Neural progenitor cell (in vitro differentiated cells): Measurements from ENCODE around the gene NUDT7. TPM values are rescaled to one million over a fixed set of nuclear protein-coding genes. Genes with fewer than 3 reads are reported as not detected.

Experiments used
- DNase-seq: peaks from one replicate; pipeline ENCODE4 v3.0.0-alpha.2; 2016; ENCODE audit warnings: low spot score
- H2AFZ ChIP-seq: fragments of 200-600 bp; sonication (generic); replicated peaks from 2 replicates; pipeline ENCODE4 v1.6.1; 2016; ENCODE audit warnings: antibody characterized with exemption
- H3F3A ChIP-seq: fragments of 200-600 bp; sonication (generic); 2 replicates; pipeline ENCODE4 v1.6.1; 2016; ENCODE audit warnings: antibody characterized with exemption, low read depth
- H3K27ac ChIP-seq: fragments of 200-600 bp; sonication (generic); 2 replicates; pipeline ENCODE4 v1.5.1; 2016; ENCODE audit warnings: mild to moderate bottlenecking
- H3K27me3 ChIP-seq: fragments of 200-600 bp; sonication (generic); 2 replicates; pipeline ENCODE4 v1.6.1; 2016; ENCODE audit warnings: mild to moderate bottlenecking, moderate library complexity
- H3K36me3 ChIP-seq: fragments of 200-600 bp; sonication (generic); 2 replicates; pipeline ENCODE4 v1.5.1; 2016
- H3K4me1 ChIP-seq: fragments of 200-600 bp; sonication (generic); 2 replicates; pipeline ENCODE4 v1.6.1; 2016; ENCODE audit warnings: mixed run types
- H3K4me2 ChIP-seq: fragments of 200-600 bp; sonication (generic); 2 replicates; pipeline ENCODE4 v1.6.1; 2016
- H3K4me3 ChIP-seq: fragments of 200-600 bp; sonication (generic); 2 replicates; pipeline ENCODE4 v1.5.1; 2016
- H3K79me2 ChIP-seq: fragments of 200-600 bp; sonication (generic); 2 replicates; pipeline ENCODE4 v1.6.1; 2016; ENCODE audit warnings: low read depth
- H3K9ac ChIP-seq: fragments of 200-600 bp; sonication (generic); 2 replicates; pipeline ENCODE4 v1.6.1; 2016
- H3K9me3 ChIP-seq: fragments of 200-600 bp; sonication (generic); 2 replicates; pipeline ENCODE4 v1.5.1; 2016; ENCODE audit warnings: low read depth
- H4K20me1 ChIP-seq: fragments of 200-600 bp; sonication (generic); 2 replicates; pipeline ENCODE4 v1.6.1; 2016; ENCODE audit warnings: low read depth
- H3K27ac Mint-ChIP-seq: 3 replicates; pipeline ENCODE4 v1.8.0; 2021; ENCODE audit warnings: mixed read lengths
- H3K27me3 Mint-ChIP-seq: 2 replicates; pipeline ENCODE4 v1.8.0; 2022; ENCODE audit warnings: low read depth, mild to moderate bottlenecking, inconsistent platforms, moderate library complexity, mixed read lengths; ENCODE audit not compliant: insufficient read depth
- H3K36me3 Mint-ChIP-seq: 3 replicates; pipeline ENCODE4 v1.8.0; 2021; ENCODE audit warnings: mixed read lengths
- H3K4me1 Mint-ChIP-seq: 3 replicates; pipeline ENCODE4 v1.8.0; 2021; ENCODE audit warnings: mixed read lengths
- H3K4me3 Mint-ChIP-seq: 3 replicates; pipeline ENCODE4 v1.8.0; 2021; ENCODE audit warnings: mild to moderate bottlenecking, moderate library complexity, mixed read lengths
- H3K9me3 Mint-ChIP-seq: 3 replicates; pipeline ENCODE4 v1.8.0; 2020; ENCODE audit warnings: mixed read lengths
- EZH2 ChIP-seq: fragments of 200-600 bp; sonication (generic); IDR thresholded peaks from 2 replicates; pipeline ENCODE4 v1.6.1; 2017; ENCODE audit warnings: antibody characterized with exemption, mild to moderate bottlenecking, moderate library complexity
- EZH2phosphoT487 ChIP-seq: fragments of 200-600 bp; sonication (generic); IDR thresholded peaks from 2 replicates; pipeline ENCODE4 v1.6.1; 2017; ENCODE audit warnings: antibody characterized with exemption
- total RNA-seq: library from RNA; depleted of rRNA; stranded (reverse); fragments of >200 nt; gene quantifications from 2 replicates; pipeline ENCODE4 v1.2.3, GENCODE V29; 2015; ENCODE audit warnings: low replicate concordance
- TF ChIP-seq, protein P1 (sequence below): fragments of 200-600 bp; sonication (generic); IDR thresholded peaks from 2 replicates; pipeline ENCODE4 v1.5.1; 2017; ENCODE audit warnings: antibody characterized with exemption, mild to moderate bottlenecking

Gene NUDT7
- total RNA-seq, 1 donor from 2014 or later = 10.8 TPM

GRCh38 chr16:77738706-77739558 is 16.6 kb downstream of the NUDT7 start:
- no peaks in the 10 kb centered on the region for H3K36me3 Mint-ChIP-seq
- no peak overlapping the region for H3K27ac Mint-ChIP-seq

GRCh38 chr16:77739559-77739892 is 17.2 kb downstream of the NUDT7 start:
- H2AFZ ChIP-seq = no peak overlapping the region
- H3K9me3 Mint-ChIP-seq = peaks cover 3% of the 10 kb centered on the region
- H3K9ac ChIP-seq = no peak overlapping the region
- H3K27me3 ChIP-seq = no peaks in the 10 kb centered on the region
- no peak overlapping the region for H3K4me3 ChIP-seq
- H3K36me3 Mint-ChIP-seq = no peaks in the 10 kb centered on the region
- no peaks in the 10 kb centered on the region for H4K20me1 ChIP-seq
- H3K27ac ChIP-seq = no peak overlapping the region
- H3F3A ChIP-seq = no peaks in the 10 kb centered on the region
- H3K4me1 Mint-ChIP-seq = peaks cover 3% of the 10 kb centered on the region
- no peak overlapping the region for H3K4me3 Mint-ChIP-seq
- no peaks in the 10 kb centered on the region for H3K9me3 ChIP-seq
- no peak overlapping the region for H3K4me2 ChIP-seq
- H3K36me3 ChIP-seq = no peaks in the 10 kb centered on the region
- peaks cover 10% of the 10 kb centered on the region for H3K27me3 Mint-ChIP-seq
- TF ChIP-seq EZH2phosphoT487 (no peak), EZH2 (no peak)
- TF ChIP-seq, protein P1, sequence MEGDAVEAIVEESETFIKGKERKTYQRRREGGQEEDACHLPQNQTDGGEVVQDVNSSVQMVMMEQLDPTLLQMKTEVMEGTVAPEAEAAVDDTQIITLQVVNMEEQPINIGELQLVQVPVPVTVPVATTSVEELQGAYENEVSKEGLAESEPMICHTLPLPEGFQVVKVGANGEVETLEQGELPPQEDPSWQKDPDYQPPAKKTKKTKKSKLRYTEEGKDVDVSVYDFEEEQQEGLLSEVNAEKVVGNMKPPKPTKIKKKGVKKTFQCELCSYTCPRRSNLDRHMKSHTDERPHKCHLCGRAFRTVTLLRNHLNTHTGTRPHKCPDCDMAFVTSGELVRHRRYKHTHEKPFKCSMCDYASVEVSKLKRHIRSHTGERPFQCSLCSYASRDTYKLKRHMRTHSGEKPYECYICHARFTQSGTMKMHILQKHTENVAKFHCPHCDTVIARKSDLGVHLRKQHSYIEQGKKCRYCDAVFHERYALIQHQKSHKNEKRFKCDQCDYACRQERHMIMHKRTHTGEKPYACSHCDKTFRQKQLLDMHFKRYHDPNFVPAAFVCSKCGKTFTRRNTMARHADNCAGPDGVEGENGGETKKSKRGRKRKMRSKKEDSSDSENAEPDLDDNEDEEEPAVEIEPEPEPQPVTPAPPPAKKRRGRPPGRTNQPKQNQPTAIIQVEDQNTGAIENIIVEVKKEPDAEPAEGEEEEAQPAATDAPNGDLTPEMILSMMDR = no peak
- H3K4me1 ChIP-seq = peaks cover 6% of the 10 kb centered on the region
- H3K27ac Mint-ChIP-seq = no peak overlapping the region
- no peaks in the 10 kb centered on the region for H3K79me2 ChIP-seq
- DNase-seq = no peak

More at GRCh38 chr16:77738706-77739558, 16.6 kb downstream of the NUDT7 start:
- Histone ChIP-seq H3K79me2 (no peaks in the 10 kb centered on the region), H3K36me3 (no peaks in the 10 kb centered on the region), H3K27ac (no peak overlapping the region), H3K4me1 (peaks cover 6% of the 10 kb centered on the region), H3K4me2 (no peak overlapping the region), H3K27me3 (no peaks in the 10 kb centered on the region), H3F3A (no peaks in the 10 kb centered on the region), H3K4me3 (no peak overlapping the region), H2AFZ (no peak overlapping the region), H3K9me3 (no peaks in the 10 kb centered on the region), H4K20me1 (no peaks in the 10 kb centered on the region), H3K9ac (no peak overlapping the region)
- TF ChIP-seq, protein P1 = no peak
- TF ChIP-seq EZH2phosphoT487 = no peak
- no peak for TF ChIP-seq EZH2
- Mint-ChIP-seq H3K4me3 (no peak overlapping the region), H3K27me3 (peaks cover 10% of the 10 kb centered on the region), H3K4me1 (peaks cover 3% of the 10 kb centered on the region), H3K9me3 (peaks cover 3% of the 10 kb centered on the region)
- DNase-seq = no peak

DNA sequence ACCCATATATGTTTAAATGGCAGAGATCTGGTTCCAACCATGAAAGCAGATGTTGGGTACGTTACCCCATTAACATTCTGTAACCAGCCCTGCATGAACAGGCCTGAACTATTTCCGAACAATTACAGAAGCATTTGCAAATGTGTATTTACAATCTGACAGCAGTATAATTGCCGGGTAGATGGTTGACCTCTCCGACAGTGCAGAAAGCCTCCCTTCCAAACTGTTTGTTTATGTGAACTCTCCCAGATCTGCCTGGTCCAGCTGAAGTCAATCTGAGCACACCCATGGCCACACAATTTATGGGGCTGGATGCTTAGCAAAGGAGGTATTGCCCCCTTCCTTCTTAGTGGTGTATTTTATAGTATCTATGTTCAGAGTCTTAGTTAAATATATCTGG is 21.8 kb downstream of the NUDT7 start:
- H3K79me2 ChIP-seq = no peaks in the 10 kb centered on the region
- no peak overlapping the region for H3K9ac ChIP-seq
- no peak overlapping the region for H3K4me2 ChIP-seq
- no peak overlapping the region for H2AFZ ChIP-seq
- Mint-ChIP-seq H3K27me3 (peaks cover 7% of the 10 kb centered on the region), H3K27ac (no peak overlapping the region), H3K4me3 (no peak overlapping the region), H3K9me3 (no peaks in the 10 kb centered on the region), H3K4me1 (peaks cover 11% of the 10 kb centered on the region), H3K36me3 (no peaks in the 10 kb centered on the region)
- H3K27me3 ChIP-seq = no peaks in the 10 kb centered on the region
- H3F3A ChIP-seq = no peaks in the 10 kb centered on the region
- H3K9me3 ChIP-seq = no peaks in the 10 kb centered on the region
- no peaks in the 10 kb centered on the region for H4K20me1 ChIP-seq
- H3K36me3 ChIP-seq = no peaks in the 10 kb centered on the region
- no peaks in the 10 kb centered on the region for H3K4me1 ChIP-seq
- no peak for TF ChIP-seq EZH2
- no peak for TF ChIP-seq EZH2phosphoT487
- TF ChIP-seq, protein P1 = no peak
- H3K27ac ChIP-seq = no peak overlapping the region
- no peak for DNase-seq
- no peak overlapping the region for H3K4me3 ChIP-seq
